Keratinocyte (primary cell): ENCODE measurements around the gene EFHD2.

Source experiments
- CTCF ChIP-seq, 3 experiments: IDR thresholded peaks in 1 of 3; conservative IDR thresholded peaks in 1 of 3; optimal IDR thresholded peaks in 1 of 3; 2 replicates in 2 of 3; 3 replicates in 1 of 3; pipeline versions ENCODE3 to v1.5.1; 2011; ENCODE audit warnings: low read length in 3 of 3, mild to moderate bottlenecking in 3 of 3, moderate library complexity in 2 of 3, control low read depth in 1 of 3, inconsistent platforms in 1 of 3; ENCODE audit not compliant: insufficient read depth in 2 of 3; ENCODE audit errors: extremely low read depth in 1 of 3
- EZH2 ChIP-seq: IDR thresholded peaks from one replicate; pipeline ENCODE4 v1.6.1; 2012; ENCODE audit warnings: inconsistent platforms, mild to moderate bottlenecking, low read length, moderate library complexity

GRCh38 chr1:15385420-15385819, 24.3 kb upstream of the EFHD2 start:
- no peak for TF ChIP-seq CTCF (optimal IDR thresholded peaks at IDR 0.05 in 1 of 3, IDR thresholded peaks at IDR 0.05 in 1 of 3, conservative IDR thresholded peaks at IDR 0.05 in 1 of 3; ENCODE audit: extremely low read depth in 1 of 3, insufficient read depth in 2 of 3, low read length in 3 of 3)
- TF ChIP-seq EZH2 = no peak
